HepG2 (cell line): ENCODE measurements around the gene SSX2IP.

Experiments
- GABPB1 ChIP-seq: IDR thresholded peaks from 2 replicates; pipeline ENCODE4 v1.6.1; 2016; ENCODE audit warnings: mild to moderate bottlenecking, missing genetic modification reagents, moderate library complexity, missing compliant biosample characterization
- LCORL ChIP-seq, 2 experiments: fragments of 450-650 bp in 1 of 2; sonication (generic) in 1 of 2; formaldehyde crosslinking in 1 of 2; IDR thresholded peaks; 2 replicates each; pipeline versions ENCODE4 v1.5.0 to v1.6.1; 2017 to 2020; ENCODE audit warnings: antibody characterized with exemption in 1 of 2, missing genetic modification reagents in 1 of 2
- NFKB2 ChIP-seq: sonication (generic); formaldehyde crosslinking; IDR thresholded peaks from 2 replicates; pipeline ENCODE4 v1.4.0; 2020; ENCODE audit warnings: missing genetic modification reagents, borderline replicate concordance
- SAP130 ChIP-seq: IDR thresholded peaks from 2 replicates; pipeline ENCODE4 v1.6.1; 2016; ENCODE audit warnings: low read depth
- SKIL ChIP-seq: sonication (generic); formaldehyde crosslinking; IDR thresholded peaks from 2 replicates; pipeline ENCODE4 v1.8.0; 2022; ENCODE audit warnings: missing genetic modification reagents, mild to moderate bottlenecking, moderate library complexity, borderline replicate concordance
- ZNF143 ChIP-seq: sonication (generic); formaldehyde crosslinking; IDR thresholded peaks from 2 replicates; pipeline ENCODE4 v1.4.0; 2020; ENCODE audit warnings: missing genetic modification reagents

DNA sequence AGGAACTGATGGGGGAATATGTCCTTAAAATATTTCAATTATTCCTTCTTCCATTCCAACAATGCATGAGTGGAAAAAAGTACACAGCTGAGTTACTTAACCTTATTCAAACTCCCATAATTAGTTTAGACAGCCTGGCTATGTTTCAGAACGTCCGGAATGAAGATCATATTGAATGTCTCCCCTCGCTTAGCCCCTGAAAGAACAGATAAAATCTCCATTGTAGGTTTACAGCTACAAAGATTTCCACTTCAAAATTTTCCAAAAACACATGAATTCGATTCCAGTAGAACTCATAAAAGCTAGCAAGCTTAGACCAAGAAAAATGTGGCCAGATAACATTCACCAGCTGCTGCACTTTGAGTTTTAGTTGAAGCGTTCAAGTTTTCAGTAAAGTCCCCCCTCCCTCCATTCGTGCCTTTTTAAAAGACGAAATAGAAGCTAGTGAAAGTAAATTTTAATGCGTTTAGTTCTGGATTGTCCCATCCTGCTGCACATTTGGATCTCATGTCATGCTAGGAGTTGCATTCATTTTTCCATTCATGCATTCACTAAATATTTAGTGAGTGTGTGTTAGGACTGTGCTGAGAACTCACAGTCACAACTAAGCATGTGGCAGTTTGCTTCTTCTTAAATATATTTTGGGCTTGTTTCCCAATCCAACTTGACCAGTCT lies 29.4 kb upstream of the SSX2IP start:
- TF ChIP-seq LCORL (IDR thresholded peaks at IDR 0.05), result no peak
- TF ChIP-seq LCORL (CRISPR knock-in tag; IDR thresholded peaks at IDR 0.05), result no peak
- no peak for TF ChIP-seq NFKB2 (CRISPR knock-in tag)
- TF ChIP-seq SKIL, result no peak
- no peak for TF ChIP-seq SAP130 (CRISPR knock-in tag)
- TF ChIP-seq ZNF143 (CRISPR knock-in tag), result no peak
- no peak for TF ChIP-seq GABPB1 (CRISPR knock-in tag)
